Medulla oblongata (tissue), 1 donor: ENCODE measurements around the gene OOSP4B.
"Not testable (repeated sequence)": the region's sequence is repeated elsewhere in the genome, so short reads cannot be mapped to it uniquely, and the experiment has no call there.

Experiments
- DNase-seq: peaks from one replicate; pipeline ENCODE4 v3.0.0-alpha.2; 2015; ENCODE audit errors: extremely low spot score

The OOSP4B gene

GRCh38 chr11:60059521-60060240 lies 42.7 kb downstream of the OOSP4B start:
- DNase-seq = no peak

- DNase-seq = no peak
These were observed 47.1 kb downstream of the OOSP4B start for GRCh38 chr11:60064111-60064510.

GRCh38 chr11:60065801-60066200 lies 48.8 kb downstream of the OOSP4B start:
- DNase-seq = no peak

GRCh38 chr11:60069450-60069849 lies 52.5 kb downstream of the OOSP4B start:
- DNase-seq = no peak

GRCh38 chr11:60071644-60072043 lies 54.7 kb downstream of the OOSP4B start:
- DNase-seq = not testable (repeated sequence)

- DNase-seq = no peak
These were observed 60.3 kb downstream of the OOSP4B start for GRCh38 chr11:60077216-60077817.

GRCh38 chr11:60077981-60078380 lies 61.0 kb downstream of the OOSP4B start:
- no peak for DNase-seq

GRCh38 chr11:60078745-60079144 lies 61.8 kb downstream of the OOSP4B start:
- no peak for DNase-seq

GRCh38 chr11:60080535-60080934 lies 63.6 kb downstream of the OOSP4B start:
- no peak for DNase-seq
